HG02610 (cell line): ENCODE data around the gene TXN.
"Not testable (repeated sequence)": the region's sequence is repeated elsewhere in the genome, so short reads cannot be mapped to it uniquely, and the experiment has no call there.

ENCODE experiments used
- ATAC-seq: cut with Tn5 transposase; IDR thresholded peaks from one replicate; pipeline ENCODE4 v1.9.1; 2021; ENCODE audit warnings: mild to moderate bottlenecking, moderate library complexity; ENCODE audit not compliant: unreplicated experiment

TXN gene

GRCh38 chr9:110214090-110214489 is 42.2 kb downstream of the TXN start:
- no peak for ATAC-seq

- ATAC-seq = no peak
Observed at GRCh38 chr9:110213413-110214044, 42.8 kb downstream of the TXN start.

GRCh38 chr9:110208031-110208430 is 48.3 kb downstream of the TXN start, which contains the start of gene C9orf152:
Gene C9orf152, minus strand, starts transcription at chr9:110208159. Its CDS starts 580 bp downstream, at chr9:110207579.
- no peak for ATAC-seq

GRCh38 chr9:110207071-110207641 is 49.2 kb downstream of the TXN start:
- no peak for ATAC-seq

GRCh38 chr9:110206389-110206788 is 49.9 kb downstream of the TXN start:
- no peak for ATAC-seq

- ATAC-seq = not testable (repeated sequence)
Observed at GRCh38 chr9:110205612-110206011, 50.7 kb downstream of the TXN start.

- ATAC-seq = no peak
Observed at GRCh38 chr9:110202232-110202631, 54.1 kb downstream of the TXN start.

- no peak for ATAC-seq
Observed at GRCh38 chr9:110199643-110200042, 56.7 kb downstream of the TXN start.

GRCh38 chr9:110198357-110198756 is 58.0 kb downstream of the TXN start:
- ATAC-seq = no peak

- ATAC-seq = no peak
Observed at GRCh38 chr9:110197330-110198187, 58.7 kb downstream of the TXN start.

GRCh38 chr9:110196084-110196499 is 60.2 kb downstream of the TXN start:
- ATAC-seq = not testable (repeated sequence)
